Measurements from ENCODE around the gene RTN4R.

RTN4R gene

GRCh38 chr22:20198557-20199319 is 69.4 kb downstream of the RTN4R start:
- DNase-seq (ENCODE audit: low spot score) = no peak

GRCh38 chr22:20197407-20198030 is 70.6 kb downstream of the RTN4R start:
- DNase-seq (ENCODE audit: low spot score) = no peak

- DNase-seq (ENCODE audit: low spot score) = no peak
These were observed 71.8 kb downstream of the RTN4R start for GRCh38 chr22:20196094-20196842.

GRCh38 chr22:20194681-20195593 is 73.2 kb downstream of the RTN4R start:
- no peak for DNase-seq (ENCODE audit: low spot score)

- DNase-seq (ENCODE audit: low spot score) = no peak
These were observed 74.2 kb downstream of the RTN4R start for GRCh38 chr22:20193761-20194494.

- no peak for DNase-seq (ENCODE audit: low spot score)
These were observed 75.0 kb downstream of the RTN4R start for GRCh38 chr22:20192972-20193760.

- no peak for DNase-seq (ENCODE audit: low spot score)
These were observed 75.7 kb downstream of the RTN4R start for GRCh38 chr22:20192293-20192971.

GRCh38 chr22:20191803-20192202 is 76.3 kb downstream of the RTN4R start:
- no peak for DNase-seq (ENCODE audit: low spot score)

Data from hepatic stellate cell (primary cell).